AG04449 (cell line): Measurements from ENCODE around the gene TPGS1.

ENCODE experiments used
- CTCF ChIA-PET: fragments of 350-600 bp; formaldehyde crosslinking; extraction: SDS; loops from one replicate; lab custom pipeline; 2021; ENCODE audit warnings: antibody characterized with exemption; lab: Yijun Ruan, JAX
- POLR2A ChIA-PET: fragments of 400-600, 350-600 bp; formaldehyde crosslinking; extraction: SDS; loops from one replicate; lab custom pipeline; 2020; ENCODE audit warnings: antibody characterized with exemption, inconsistent platforms; lab: Yijun Ruan, JAX
- DNase-seq: peaks from one replicate; pipeline ENCODE4 v3.0.0-alpha.2; 2010; ENCODE audit warnings: low read depth, low spot score
- H3K4me3 ChIP-seq: 2 replicates; pipeline ENCODE4 v1.5.1; 2011; ENCODE audit warnings: low read depth, mild to moderate bottlenecking, control low read depth, low read length
- TF ChIP-seq, protein P1 (sequence below): IDR thresholded peaks from one replicate; pipeline ENCODE4 v1.5.1; 2011; ENCODE audit warnings: mild to moderate bottlenecking, moderate library complexity, low read length, control low read depth, inconsistent platforms; ENCODE audit not compliant: insufficient read depth; ENCODE audit errors: missing control alignments

The TPGS1 gene

DNA sequence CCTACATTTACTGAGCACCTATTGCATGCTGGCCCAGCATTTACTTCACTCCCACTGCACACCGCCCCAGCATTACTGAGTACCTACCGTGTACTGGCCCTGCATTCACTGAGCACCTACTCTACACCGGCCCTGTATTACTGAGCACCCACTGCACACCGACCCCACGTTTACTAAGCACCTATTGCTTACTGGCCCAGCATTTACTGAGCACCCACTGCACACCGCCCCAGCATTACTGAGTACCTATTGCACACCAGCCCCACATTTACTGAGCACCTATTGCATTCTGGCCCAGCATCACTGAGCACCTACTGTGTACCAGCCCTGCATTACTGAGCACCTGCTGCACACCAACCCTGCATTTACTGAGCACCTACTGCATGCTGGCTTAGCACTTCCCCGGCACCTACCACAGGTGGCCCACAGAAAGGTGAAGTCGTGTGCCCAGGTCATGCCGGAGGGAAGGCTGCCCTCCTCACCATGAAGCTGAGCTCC lies 6.9 kb downstream of the TPGS1 start:
- ChIA-PET CTCF (interaction anchor here (1.0 to 1.4 kb wide), 2 partner anchors 8 to 17 kb away, joined by 3 to 8 read pairs; no protein-coding TSS in a partner anchor), POLR2A (no interaction called here)
- TF ChIP-seq, protein P1, sequence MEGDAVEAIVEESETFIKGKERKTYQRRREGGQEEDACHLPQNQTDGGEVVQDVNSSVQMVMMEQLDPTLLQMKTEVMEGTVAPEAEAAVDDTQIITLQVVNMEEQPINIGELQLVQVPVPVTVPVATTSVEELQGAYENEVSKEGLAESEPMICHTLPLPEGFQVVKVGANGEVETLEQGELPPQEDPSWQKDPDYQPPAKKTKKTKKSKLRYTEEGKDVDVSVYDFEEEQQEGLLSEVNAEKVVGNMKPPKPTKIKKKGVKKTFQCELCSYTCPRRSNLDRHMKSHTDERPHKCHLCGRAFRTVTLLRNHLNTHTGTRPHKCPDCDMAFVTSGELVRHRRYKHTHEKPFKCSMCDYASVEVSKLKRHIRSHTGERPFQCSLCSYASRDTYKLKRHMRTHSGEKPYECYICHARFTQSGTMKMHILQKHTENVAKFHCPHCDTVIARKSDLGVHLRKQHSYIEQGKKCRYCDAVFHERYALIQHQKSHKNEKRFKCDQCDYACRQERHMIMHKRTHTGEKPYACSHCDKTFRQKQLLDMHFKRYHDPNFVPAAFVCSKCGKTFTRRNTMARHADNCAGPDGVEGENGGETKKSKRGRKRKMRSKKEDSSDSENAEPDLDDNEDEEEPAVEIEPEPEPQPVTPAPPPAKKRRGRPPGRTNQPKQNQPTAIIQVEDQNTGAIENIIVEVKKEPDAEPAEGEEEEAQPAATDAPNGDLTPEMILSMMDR: no peak
- no peak for DNase-seq
- no peak overlapping the region for H3K4me3 ChIP-seq

DNA sequence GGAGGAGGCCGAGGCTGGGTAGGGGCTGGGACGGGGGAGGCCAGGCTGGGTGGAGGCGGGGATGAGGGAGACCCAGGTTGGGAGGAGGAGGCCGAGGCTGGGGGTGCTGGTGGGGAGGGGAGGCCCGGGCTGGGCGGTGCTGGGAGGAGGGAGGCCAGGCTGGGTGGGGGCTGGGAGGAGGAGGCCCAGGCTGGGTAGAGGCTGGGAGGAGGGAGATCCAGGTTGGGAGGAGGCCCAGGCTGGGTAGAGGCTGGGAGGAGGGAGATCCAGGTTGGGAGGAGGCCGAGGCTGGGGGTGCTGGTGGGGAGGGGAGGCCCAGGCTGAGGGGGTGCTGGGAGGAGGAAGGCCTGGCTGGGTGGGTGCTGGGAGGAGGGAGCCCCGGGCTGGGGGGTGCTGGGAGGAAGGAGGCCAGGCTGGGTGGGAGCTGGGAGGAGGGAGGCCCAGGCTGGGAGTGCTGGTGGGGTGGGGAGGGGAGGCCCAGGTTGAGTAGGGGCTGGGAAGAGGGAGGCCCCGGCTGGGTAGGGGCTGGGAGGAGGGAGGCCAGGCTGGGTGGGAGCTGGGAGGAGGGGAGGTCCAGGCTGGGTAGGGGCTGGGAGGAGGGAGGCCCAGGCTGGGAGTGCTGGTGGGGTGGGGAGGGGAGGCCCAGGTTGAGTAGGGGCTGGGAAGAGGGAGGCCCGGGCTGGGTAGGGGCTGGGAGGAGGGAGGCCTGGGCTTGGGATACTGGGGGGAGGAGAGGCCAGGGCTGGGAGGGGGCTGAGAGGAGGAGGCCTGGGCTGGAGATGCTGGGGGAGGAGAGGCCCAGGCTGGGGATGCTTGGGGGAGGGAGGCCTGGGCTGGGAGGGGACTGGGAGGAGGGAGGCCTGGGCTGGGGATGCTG lies 10.7 kb downstream of the TPGS1 start:
- TF ChIP-seq, protein P1: no peak
- peak; percentile 59 for DNase-seq
- H3K4me3 ChIP-seq: no peak overlapping the region
- CTCF ChIA-PET: interaction anchor here (1.2 to 5.5 kb wide), 3 partner anchors 8 to 11 kb away, joined by 4 to 63 read pairs (median 5); partner anchors contain the start of gene TPGS1
- POLR2A ChIA-PET: interaction anchor here (0.6 kb wide), 1 partner anchor 13 kb away, joined by 3 read pairs; the partner anchor contains the start of gene CDC34

DNA sequence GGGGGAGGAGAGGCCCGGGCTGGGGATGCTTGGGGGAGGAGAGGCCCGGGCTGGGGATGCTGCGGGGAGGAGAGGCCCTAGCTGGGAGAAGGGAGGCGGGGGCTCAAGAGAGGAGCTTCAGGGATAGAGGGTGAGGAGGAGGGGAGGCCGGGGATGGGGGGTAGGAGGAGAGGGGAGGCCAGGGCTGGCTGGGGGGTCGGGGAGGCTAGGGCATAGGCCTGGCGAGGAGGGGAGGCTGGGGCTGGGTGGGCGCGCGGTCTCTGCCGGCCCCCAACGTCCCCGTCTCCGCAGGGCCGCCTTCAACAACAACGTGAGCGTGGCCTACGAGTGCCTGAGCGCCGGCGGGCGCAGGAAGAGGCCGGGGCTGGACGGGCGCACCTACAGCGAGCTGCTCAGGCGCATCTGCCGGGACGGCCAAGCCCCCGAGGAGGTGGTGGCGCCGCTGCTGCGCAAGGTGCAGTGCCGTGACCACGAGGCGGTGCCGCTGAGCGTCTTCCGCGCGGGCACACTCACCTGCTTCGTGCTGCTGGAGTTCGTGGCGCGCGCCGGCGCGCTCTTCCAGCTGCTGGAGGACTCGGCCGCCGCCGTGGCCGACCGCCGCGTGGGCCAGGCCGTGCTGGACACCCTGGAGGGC lies 11.4 kb downstream of the TPGS1 start:
- H3K4me3 ChIP-seq: no peak overlapping the region
- ChIA-PET CTCF (interaction anchor here (1.2 to 5.5 kb wide), 2 partner anchors 9 to 12 kb away, joined by 4 to 63 read pairs; partner anchors contain the start of gene TPGS1), POLR2A (interaction anchor here (0.6 kb wide), 1 partner anchor 12 kb away, joined by 3 read pairs; the partner anchor contains the start of gene CDC34)
- TF ChIP-seq, protein P1: peak; percentile 10
- no peak for DNase-seq

DNA sequence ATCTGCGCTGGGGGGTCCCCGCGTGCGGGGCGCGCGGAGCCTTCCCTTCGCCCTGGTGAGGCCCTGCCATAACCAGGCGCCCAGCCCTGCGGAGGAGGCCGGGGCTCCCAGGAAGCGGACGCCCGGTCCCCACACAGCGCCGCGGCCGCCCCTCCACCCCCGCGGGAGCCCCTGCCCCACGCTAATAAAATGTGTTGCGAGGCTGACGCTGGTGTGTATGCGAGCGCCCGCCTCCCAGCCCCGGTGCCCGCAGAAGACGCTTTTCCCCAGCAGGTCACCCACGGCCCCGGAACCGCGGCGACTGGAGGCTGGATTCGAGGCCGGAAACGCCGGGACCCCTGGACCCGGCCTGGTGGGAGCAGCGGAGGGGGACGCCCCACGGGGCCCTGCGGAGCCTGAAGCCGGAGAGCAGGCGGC lies 12.2 kb downstream of the TPGS1 start:
- TF ChIP-seq, protein P1: no peak
- CTCF ChIA-PET: interaction anchor here (5.5 kb wide), 1 partner anchor 9 kb away, joined by 63 read pairs; no protein-coding TSS in a partner anchor
- no peak overlapping the region for H3K4me3 ChIP-seq
- no peak for DNase-seq
- POLR2A ChIA-PET: no interaction called here

DNA sequence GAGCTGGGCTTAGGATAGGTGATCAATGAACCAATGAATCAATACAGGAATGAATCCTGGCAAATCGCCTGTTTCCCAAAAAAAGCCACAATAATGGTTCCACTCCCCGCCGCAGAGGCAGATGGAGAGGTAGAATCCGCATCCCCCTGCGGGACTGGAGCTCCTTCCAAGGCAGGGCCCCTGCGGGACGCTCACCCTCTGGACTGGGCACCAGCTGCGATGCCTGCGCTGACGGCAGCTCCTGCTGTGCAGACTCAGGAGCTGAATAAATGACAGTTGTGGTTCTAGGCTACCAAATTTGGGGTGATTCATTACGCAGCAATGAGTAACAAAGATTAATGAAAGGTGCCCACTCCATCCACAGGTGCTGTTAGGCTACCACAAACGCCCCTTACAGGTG lies 15.4 kb downstream of the TPGS1 start:
- ChIA-PET POLR2A (no interaction called here), CTCF (interaction anchor here (1.6 to 5.5 kb wide), 3 partner anchors 8 to 16 kb away, joined by 3 to 63 read pairs (median 10); partner anchors contain the start of genes CDC34 and TPGS1)
- DNase-seq: no peak
- TF ChIP-seq, protein P1: no peak
- no peak overlapping the region for H3K4me3 ChIP-seq
